ENCODE data around the gene WIZ. TPM values are rescaled to one million over a fixed set of nuclear protein-coding genes. Genes with fewer than 3 reads are reported as not detected.
"Not testable (repeated sequence)": the region's sequence is repeated elsewhere in the genome, so short reads cannot be mapped to it uniquely, and the experiment has no call there.

WIZ gene
- total RNA-seq, 2 experiments from 2014 or later, result 25.3 to 25.4 TPM

GRCh38 chr19:15401397-15401710 is 48.4 kb downstream of the WIZ start:
- H3K27me3 Mint-ChIP-seq, result no peaks in the 10 kb centered on the region

GRCh38 chr19:15400521-15401396 is 49.0 kb downstream of the WIZ start:
- no peaks in the 10 kb centered on the region for H3K27me3 Mint-ChIP-seq
- no peak overlapping the region for H3K27ac Mint-ChIP-seq
- H3K4me1 Mint-ChIP-seq, result peaks cover 10% of the 10 kb centered on the region
- CTCF ChIA-PET, result no interaction called here
- POLR2A ChIA-PET, result no interaction called here
- H3K4me3 Mint-ChIP-seq, result no peak overlapping the region
- DNase-seq, result no peak
- peaks cover 54% of the 10 kb centered on the region for H3K36me3 Mint-ChIP-seq (ENCODE audit: low read depth)
- H3K9me3 Mint-ChIP-seq, result no peaks in the 10 kb centered on the region

More at GRCh38 chr19:15401397-15401710, 48.4 kb downstream of the WIZ start:
- H3K4me1 Mint-ChIP-seq, result peaks cover 10% of the 10 kb centered on the region
- POLR2A ChIA-PET, result no interaction called here
- no peaks in the 10 kb centered on the region for H3K9me3 Mint-ChIP-seq
- CTCF ChIA-PET, result no interaction called here
- H3K4me3 Mint-ChIP-seq, result no peak overlapping the region
- no peak for DNase-seq
- no peak overlapping the region for H3K27ac Mint-ChIP-seq
- peaks cover 51% of the 10 kb centered on the region for H3K36me3 Mint-ChIP-seq (ENCODE audit: low read depth)

GRCh38 chr19:15399635-15400034 is 50.1 kb downstream of the WIZ start:
- CTCF ChIA-PET, result no interaction called here
- Mint-ChIP-seq H3K27me3 (no peaks in the 10 kb centered on the region), H3K27ac (no peak overlapping the region), H3K36me3 (ENCODE audit: low read depth) (peaks cover 52% of the 10 kb centered on the region), H3K4me1 (peaks cover 5% of the 10 kb centered on the region), H3K4me3 (no peak overlapping the region), H3K9me3 (no peaks in the 10 kb centered on the region)
- no peak for DNase-seq
- POLR2A ChIA-PET, result no interaction called here

- no peak for DNase-seq
- Mint-ChIP-seq H3K9me3 (no peaks in the 10 kb centered on the region), H3K36me3 (ENCODE audit: low read depth) (peaks cover 53% of the 10 kb centered on the region), H3K4me1 (peaks cover 2% of the 10 kb centered on the region), H3K4me3 (no peak overlapping the region), H3K27me3 (no peaks in the 10 kb centered on the region), H3K27ac (no peak overlapping the region)
- CTCF ChIA-PET, result no interaction called here
- POLR2A ChIA-PET, result interaction anchor here (0.8 kb wide), 1 partner anchor 20 kb away, joined by 3 read pairs; the partner anchor contains the start of gene AKAP8
Observed at GRCh38 chr19:15399234-15399515, 50.6 kb downstream of the WIZ start.

- POLR2A ChIA-PET, result interaction anchor here (0.8 to 2.1 kb wide), 2 partner anchors 19 to 20 kb away, joined by 3 to 4 read pairs; partner anchors contain the start of genes AKAP8 and AKAP8L
- peaks cover 1% of the 10 kb centered on the region for H3K4me1 Mint-ChIP-seq
- H3K9me3 Mint-ChIP-seq, result no peaks in the 10 kb centered on the region
- H3K36me3 Mint-ChIP-seq (ENCODE audit: low read depth), result peaks cover 57% of the 10 kb centered on the region
- DNase-seq, result no peak
- CTCF ChIA-PET, result no interaction called here
- no peak overlapping the region for H3K4me3 Mint-ChIP-seq
- H3K27ac Mint-ChIP-seq, result no peak overlapping the region
- H3K27me3 Mint-ChIP-seq, result no peaks in the 10 kb centered on the region
Observed at GRCh38 chr19:15398501-15399233, 51.1 kb downstream of the WIZ start.

- no peak for DNase-seq
- H3K4me1 Mint-ChIP-seq, result peaks cover 1% of the 10 kb centered on the region
- H3K36me3 Mint-ChIP-seq (ENCODE audit: low read depth), result peaks cover 59% of the 10 kb centered on the region
- no peak overlapping the region for H3K27ac Mint-ChIP-seq
- no peak overlapping the region for H3K4me3 Mint-ChIP-seq
- ChIA-PET CTCF (no interaction called here), POLR2A (interaction anchor here (2.1 kb wide), 1 partner anchor 21 kb away, joined by 4 read pairs; the partner anchor contains the start of gene AKAP8L)
- H3K9me3 Mint-ChIP-seq, result no peaks in the 10 kb centered on the region
- H3K27me3 Mint-ChIP-seq, result no peaks in the 10 kb centered on the region
Observed at GRCh38 chr19:15397782-15398181, 52.0 kb downstream of the WIZ start.

GRCh38 chr19:15397236-15397635 is 52.5 kb downstream of the WIZ start:
- H3K4me1 Mint-ChIP-seq, result peaks cover 1% of the 10 kb centered on the region
- H3K36me3 Mint-ChIP-seq (ENCODE audit: low read depth), result peaks cover 57% of the 10 kb centered on the region
- ChIA-PET POLR2A (interaction anchor here (1.1 to 2.1 kb wide), 2 partner anchors 18 to 22 kb away, joined by 3 to 4 read pairs; partner anchors contain the start of genes AKAP8 and AKAP8L), CTCF (no interaction called here)
- no peak overlapping the region for H3K4me3 Mint-ChIP-seq
- no peak for DNase-seq
- no peaks in the 10 kb centered on the region for H3K9me3 Mint-ChIP-seq
- H3K27ac Mint-ChIP-seq, result peak overlapping the region; percentile 21
- H3K27me3 Mint-ChIP-seq, result no peaks in the 10 kb centered on the region

GRCh38 chr19:15396436-15396835 is 53.3 kb downstream of the WIZ start:
- ChIA-PET POLR2A (interaction anchor here (1.1 kb wide), 1 partner anchor 17 kb away, joined by 3 read pairs; the partner anchor contains the start of gene AKAP8), CTCF (no interaction called here)
- peak overlapping the region; percentile 23 for H3K27ac Mint-ChIP-seq
- H3K4me3 Mint-ChIP-seq, result no peak overlapping the region
- peaks cover 57% of the 10 kb centered on the region for H3K36me3 Mint-ChIP-seq (ENCODE audit: low read depth)
- no peaks in the 10 kb centered on the region for H3K27me3 Mint-ChIP-seq
- DNase-seq, result no peak
- peaks cover 1% of the 10 kb centered on the region for H3K4me1 Mint-ChIP-seq
- H3K9me3 Mint-ChIP-seq, result no peaks in the 10 kb centered on the region

GRCh38 chr19:15395251-15395650 is 54.5 kb downstream of the WIZ start:
- DNase-seq, H3K9me3 Mint-ChIP-seq, H3K27me3 Mint-ChIP-seq, H3K4me1 Mint-ChIP-seq, H3K4me3 Mint-ChIP-seq, H3K27ac Mint-ChIP-seq: not testable (repeated sequence)
- peaks cover 58% of the 10 kb centered on the region for H3K36me3 Mint-ChIP-seq (ENCODE audit: low read depth)
- ChIA-PET CTCF (interaction anchor here (0.6 to 1.3 kb wide), 2 partner anchors 15 to 183 kb away, joined by 3 to 5 read pairs; partner anchors contain the start of gene AKAP8), POLR2A (interaction anchor here (0.9 kb wide), 1 partner anchor 12 kb away, joined by 3 read pairs; no protein-coding TSS in a partner anchor)

- Mint-ChIP-seq H3K4me1 (peaks cover 1% of the 10 kb centered on the region), H3K36me3 (ENCODE audit: low read depth) (peaks cover 57% of the 10 kb centered on the region), H3K27ac (no peak overlapping the region), H3K9me3 (no peaks in the 10 kb centered on the region), H3K4me3 (no peak overlapping the region), H3K27me3 (no peaks in the 10 kb centered on the region)
- no peak for DNase-seq
- ChIA-PET POLR2A (interaction anchor here (0.9 kb wide), 1 partner anchor 12 kb away, joined by 3 read pairs; no protein-coding TSS in a partner anchor), CTCF (interaction anchor here (0.6 to 1.3 kb wide), 2 partner anchors 14 to 183 kb away, joined by 3 to 5 read pairs; partner anchors contain the start of gene AKAP8)
Observed at GRCh38 chr19:15394426-15394825, 55.3 kb downstream of the WIZ start.

- no peaks in the 10 kb centered on the region for H3K9me3 Mint-ChIP-seq
- POLR2A ChIA-PET, result no interaction called here
- H3K36me3 Mint-ChIP-seq (ENCODE audit: low read depth), result peaks cover 57% of the 10 kb centered on the region
- no peak overlapping the region for H3K27ac Mint-ChIP-seq
- no peak overlapping the region for H3K4me3 Mint-ChIP-seq
- no peaks in the 10 kb centered on the region for H3K27me3 Mint-ChIP-seq
- CTCF ChIA-PET, result interaction anchor here (1.3 kb wide), 1 partner anchor 14 kb away, joined by 5 read pairs; the partner anchor contains the start of gene AKAP8
- H3K4me1 Mint-ChIP-seq, result peaks cover 1% of the 10 kb centered on the region
- DNase-seq, result no peak
Observed at GRCh38 chr19:15393963-15394362, 55.8 kb downstream of the WIZ start.

- Mint-ChIP-seq H3K9me3 (no peaks in the 10 kb centered on the region), H3K27ac (no peak overlapping the region), H3K4me1 (no peaks in the 10 kb centered on the region), H3K36me3 (ENCODE audit: low read depth) (peaks cover 40% of the 10 kb centered on the region), H3K4me3 (no peak overlapping the region), H3K27me3 (no peaks in the 10 kb centered on the region)
- DNase-seq, result no peak
- ChIA-PET POLR2A (no interaction called here), CTCF (interaction anchor here (1.2 kb wide), 1 partner anchor 13 kb away, joined by 4 read pairs; no protein-coding TSS in a partner anchor)
Observed at GRCh38 chr19:15390814-15391213, 58.9 kb downstream of the WIZ start.

- Mint-ChIP-seq H3K36me3 (ENCODE audit: low read depth) (peaks cover 20% of the 10 kb centered on the region), H3K4me1 (peaks cover 27% of the 10 kb centered on the region), H3K27ac (no peak overlapping the region), H3K27me3 (no peaks in the 10 kb centered on the region), H3K4me3 (no peak overlapping the region), H3K9me3 (no peaks in the 10 kb centered on the region)
- ChIA-PET POLR2A (no interaction called here), CTCF (no interaction called here)
- no peak for DNase-seq
Observed at GRCh38 chr19:15381864-15382263, 67.9 kb downstream of the WIZ start.

Measured in activated CD4-positive, alpha-beta memory T cell treated with anti-CD3 and anti-CD28 coated beads, Interleukin-2, amount 10 ng/mL, durations not matched to agents 7 days and 5 days (primary cell).